ENCODE data around the gene ZNF641.

- TF ChIP-seq CTCF (IDR thresholded peaks at IDR 0.05) (no peak), EP300 (IDR thresholded peaks at IDR 0.05) (no peak), POLR2A (IDR thresholded peaks at IDR 0.05) (no peak)
These were observed 49.9 kb downstream of the ZNF641 start for GRCh38 chr12:48300774-48301173.

All from tibial nerve (tissue), 4 donors.